SK-N-SH (cell line): ENCODE data around the gene PROM1.

Experiments used
- EP300 ChIP-seq, 2 experiments: IDR thresholded peaks; 2 replicates each; pipeline versions ENCODE4 v1.4.0 to v1.6.1; 2012; ENCODE audit warnings: borderline replicate concordance in 1 of 2, low read depth in 1 of 2, low read length in 1 of 2
- EZH2phosphoT487 ChIP-seq: fragments of 200-600 bp; sonication (generic); IDR thresholded peaks from 2 replicates; pipeline ENCODE4 v1.6.1; 2017; ENCODE audit warnings: low read depth, mixed run types, mild to moderate bottlenecking, antibody characterized with exemption, moderate library complexity, borderline replicate concordance
- FOXJ3 ChIP-seq: sonication (generic); formaldehyde crosslinking; IDR thresholded peaks from 2 replicates; pipeline ENCODE4 v1.5.1; 2020; ENCODE audit warnings: mild to moderate bottlenecking, missing genetic modification reagents
- GABPA ChIP-seq: IDR thresholded peaks from 2 replicates; pipeline ENCODE4 v1.4.0; 2012; ENCODE audit warnings: low read depth, mild to moderate bottlenecking
- JUND ChIP-seq: IDR thresholded peaks from 2 replicates; pipeline ENCODE4 v1.4.0; 2012
- MAX ChIP-seq: IDR thresholded peaks from 2 replicates; pipeline ENCODE4 v1.4.0; 2012; ENCODE audit warnings: low read depth
- NRF1 ChIP-seq: IDR thresholded peaks from 2 replicates; pipeline ENCODE4 v1.6.1; 2012; ENCODE audit warnings: low read depth, mild to moderate bottlenecking, low read length
- RFX5 ChIP-seq: IDR thresholded peaks from 2 replicates; pipeline ENCODE4 v1.6.1; 2012; ENCODE audit warnings: mild to moderate bottlenecking, improper control_type of control experiment, low read length
- TCF12 ChIP-seq: IDR thresholded peaks from 2 replicates; pipeline ENCODE4 v1.4.0; 2012
- TF ChIP-seq, protein P1 (sequence below): fragments of 200-600 bp; sonication (generic); IDR thresholded peaks from 2 replicates; pipeline ENCODE4 v1.6.1; 2017; ENCODE audit warnings: antibody characterized with exemption, mild to moderate bottlenecking, moderate library complexity
- TF ChIP-seq, protein P2 (sequence below): fragments of 150-350 bp; IDR thresholded peaks from 2 replicates; pipeline ENCODE4 v1.6.1; 2017; ENCODE audit warnings: antibody characterized with exemption, low read length, low read depth, borderline replicate concordance
- TF ChIP-seq, protein P3 (sequence below): IDR thresholded peaks from 2 replicates; pipeline ENCODE4; 2012
- TF ChIP-seq, protein P4 (sequence below): IDR thresholded peaks from 2 replicates; pipeline ENCODE4 v1.4.0; 2012; ENCODE audit warnings: low read depth, borderline replicate concordance

DNA sequence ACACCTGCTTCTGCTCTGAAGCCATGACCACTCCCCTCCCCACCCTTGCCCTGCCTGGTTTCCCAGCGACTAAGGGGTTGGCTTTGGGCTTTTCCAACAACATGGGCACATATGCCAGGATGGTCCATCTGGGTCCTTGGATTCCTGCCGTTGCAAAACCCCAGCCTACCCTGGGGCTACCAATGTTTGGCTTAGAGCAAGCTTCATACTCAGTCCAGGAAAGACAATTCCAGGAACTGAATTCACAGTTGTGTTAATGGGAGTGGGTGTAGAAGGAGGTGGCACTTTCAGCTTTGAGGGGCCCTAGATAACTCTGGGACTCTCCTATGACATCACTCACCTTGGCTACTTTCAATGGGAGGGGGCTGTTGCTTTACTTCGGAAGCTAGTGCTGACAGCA lies 154.3 kb downstream of the PROM1 start:
- TF ChIP-seq, protein P1, sequence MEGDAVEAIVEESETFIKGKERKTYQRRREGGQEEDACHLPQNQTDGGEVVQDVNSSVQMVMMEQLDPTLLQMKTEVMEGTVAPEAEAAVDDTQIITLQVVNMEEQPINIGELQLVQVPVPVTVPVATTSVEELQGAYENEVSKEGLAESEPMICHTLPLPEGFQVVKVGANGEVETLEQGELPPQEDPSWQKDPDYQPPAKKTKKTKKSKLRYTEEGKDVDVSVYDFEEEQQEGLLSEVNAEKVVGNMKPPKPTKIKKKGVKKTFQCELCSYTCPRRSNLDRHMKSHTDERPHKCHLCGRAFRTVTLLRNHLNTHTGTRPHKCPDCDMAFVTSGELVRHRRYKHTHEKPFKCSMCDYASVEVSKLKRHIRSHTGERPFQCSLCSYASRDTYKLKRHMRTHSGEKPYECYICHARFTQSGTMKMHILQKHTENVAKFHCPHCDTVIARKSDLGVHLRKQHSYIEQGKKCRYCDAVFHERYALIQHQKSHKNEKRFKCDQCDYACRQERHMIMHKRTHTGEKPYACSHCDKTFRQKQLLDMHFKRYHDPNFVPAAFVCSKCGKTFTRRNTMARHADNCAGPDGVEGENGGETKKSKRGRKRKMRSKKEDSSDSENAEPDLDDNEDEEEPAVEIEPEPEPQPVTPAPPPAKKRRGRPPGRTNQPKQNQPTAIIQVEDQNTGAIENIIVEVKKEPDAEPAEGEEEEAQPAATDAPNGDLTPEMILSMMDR = no peak
- TF ChIP-seq EP300 (IDR thresholded peaks at IDR 0.05; ENCODE audit: borderline replicate concordance in 1 of 2, low read depth in 1 of 2, low read length in 1 of 2) = no peak
- no peak for TF ChIP-seq NRF1
- TF ChIP-seq GABPA = no peak
- TF ChIP-seq, protein P2, sequence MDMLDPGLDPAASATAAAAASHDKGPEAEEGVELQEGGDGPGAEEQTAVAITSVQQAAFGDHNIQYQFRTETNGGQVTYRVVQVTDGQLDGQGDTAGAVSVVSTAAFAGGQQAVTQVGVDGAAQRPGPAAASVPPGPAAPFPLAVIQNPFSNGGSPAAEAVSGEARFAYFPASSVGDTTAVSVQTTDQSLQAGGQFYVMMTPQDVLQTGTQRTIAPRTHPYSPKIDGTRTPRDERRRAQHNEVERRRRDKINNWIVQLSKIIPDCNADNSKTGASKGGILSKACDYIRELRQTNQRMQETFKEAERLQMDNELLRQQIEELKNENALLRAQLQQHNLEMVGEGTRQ = no peak
- no peak for TF ChIP-seq TCF12
- no peak for TF ChIP-seq EZH2phosphoT487
- TF ChIP-seq, protein P3, sequence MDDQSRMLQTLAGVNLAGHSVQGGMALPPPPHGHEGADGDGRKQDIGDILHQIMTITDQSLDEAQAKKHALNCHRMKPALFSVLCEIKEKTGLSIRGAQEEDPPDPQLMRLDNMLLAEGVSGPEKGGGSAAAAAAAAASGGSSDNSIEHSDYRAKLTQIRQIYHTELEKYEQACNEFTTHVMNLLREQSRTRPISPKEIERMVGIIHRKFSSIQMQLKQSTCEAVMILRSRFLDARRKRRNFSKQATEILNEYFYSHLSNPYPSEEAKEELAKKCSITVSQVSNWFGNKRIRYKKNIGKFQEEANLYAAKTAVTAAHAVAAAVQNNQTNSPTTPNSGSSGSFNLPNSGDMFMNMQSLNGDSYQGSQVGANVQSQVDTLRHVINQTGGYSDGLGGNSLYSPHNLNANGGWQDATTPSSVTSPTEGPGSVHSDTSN = no peak
- no peak for TF ChIP-seq JUND
- TF ChIP-seq FOXJ3 (CRISPR knock-in tag) = no peak
- no peak for TF ChIP-seq MAX
- TF ChIP-seq RFX5 = no peak
- TF ChIP-seq, protein P4, sequence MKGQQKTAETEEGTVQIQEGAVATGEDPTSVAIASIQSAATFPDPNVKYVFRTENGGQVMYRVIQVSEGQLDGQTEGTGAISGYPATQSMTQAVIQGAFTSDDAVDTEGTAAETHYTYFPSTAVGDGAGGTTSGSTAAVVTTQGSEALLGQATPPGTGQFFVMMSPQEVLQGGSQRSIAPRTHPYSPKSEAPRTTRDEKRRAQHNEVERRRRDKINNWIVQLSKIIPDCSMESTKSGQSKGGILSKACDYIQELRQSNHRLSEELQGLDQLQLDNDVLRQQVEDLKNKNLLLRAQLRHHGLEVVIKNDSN = no peak
